Neural cell (in vitro differentiated cells): ENCODE results near the gene ASPHD1. TPM values are rescaled to one million over a fixed set of nuclear protein-coding genes. Genes with fewer than 3 reads are reported as not detected.
A peak's percentile ranks its signal among the peaks of the same experiment; 100 is the strongest.

Source experiments
- H2AFZ ChIP-seq: fragments of 200-600, 300-800 bp; sonication (generic), shearing (Covaris generic); 2 replicates; pipeline ENCODE4 v1.6.0; 2014; ENCODE audit warnings: low read depth, mild to moderate bottlenecking, antibody characterized with exemption, low read length, moderate library complexity
- H3F3A ChIP-seq: fragments of 200-600 bp; shearing (Covaris generic); 2 replicates; pipeline ENCODE4 v1.6.1; 2016; ENCODE audit warnings: mild to moderate bottlenecking, moderate library complexity, mixed read lengths, antibody characterized with exemption, low read length; ENCODE audit not compliant: insufficient read depth, poor library complexity, severe bottlenecking
- H3K27ac ChIP-seq: fragments of 200-600, 300-800 bp; sonication (generic), shearing (Covaris generic); 2 replicates; pipeline ENCODE4 v1.5.1; 2014; ENCODE audit warnings: mild to moderate bottlenecking, low read length, moderate library complexity
- H3K27me3 ChIP-seq: fragments of 300-800, 200-600 bp; sonication (generic), shearing (Covaris generic); 2 replicates; pipeline ENCODE4 v1.6.0; 2014; ENCODE audit warnings: mild to moderate bottlenecking, low read depth, low read length, moderate library complexity; ENCODE audit not compliant: insufficient read depth
- H3K36me3 ChIP-seq: fragments of 300-800, 200-600 bp; sonication (generic), shearing (Covaris generic); 2 replicates; pipeline ENCODE4 v1.5.1; 2014; ENCODE audit warnings: mild to moderate bottlenecking, antibody characterized with exemption, low read length, moderate library complexity; ENCODE audit not compliant: insufficient read depth
- H3K4me2 ChIP-seq: fragments of 300-800, 200-600 bp; sonication (generic), shearing (Covaris generic); 2 replicates; pipeline ENCODE4 v1.6.0; 2014; ENCODE audit warnings: mild to moderate bottlenecking, low read length
- H3K4me3 ChIP-seq: fragments of 300-800, 200-600 bp; sonication (generic), shearing (Covaris generic); 2 replicates; pipeline ENCODE4 v1.5.1; 2014; ENCODE audit warnings: mild to moderate bottlenecking, low read length, moderate library complexity
- H3K79me2 ChIP-seq: fragments of 200-600 bp; shearing (Covaris generic); replicated peaks from 2 replicates; pipeline ENCODE4 v1.6.0; 2014; ENCODE audit warnings: mild to moderate bottlenecking, low read length, moderate library complexity; ENCODE audit not compliant: insufficient read depth
- H3K9ac ChIP-seq: fragments of 300-800, 200-600 bp; sonication (generic), shearing (Covaris generic); 2 replicates; pipeline ENCODE4 v1.6.1; 2016; ENCODE audit warnings: mild to moderate bottlenecking, low read length, mixed read lengths
- H3K9me2 ChIP-seq: fragments of 200-600 bp; shearing (Covaris generic); 2 replicates; pipeline ENCODE4 v1.6.1; 2016; ENCODE audit warnings: mild to moderate bottlenecking, low read length, mixed read lengths; ENCODE audit not compliant: insufficient read depth
- H3K9me3 ChIP-seq: fragments of 200-600, 300-800 bp; sonication (generic), shearing (Covaris generic); 2 replicates; pipeline ENCODE4 v1.6.1; 2016; ENCODE audit warnings: mild to moderate bottlenecking, mixed run types, low read length, moderate library complexity, mixed read lengths
- H4K20me1 ChIP-seq: fragments of 200-600 bp; shearing (Covaris generic); 2 replicates; pipeline ENCODE4 v1.6.1; 2016; ENCODE audit warnings: mild to moderate bottlenecking, mixed run types; ENCODE audit not compliant: insufficient read depth
- CTCF ChIP-seq: fragments of 450-650 bp; IDR thresholded peaks from 2 replicates; pipeline ENCODE4 v1.5.1; 2014; ENCODE audit warnings: antibody characterized with exemption, mild to moderate bottlenecking, moderate library complexity; ENCODE audit not compliant: poor library complexity, severe bottlenecking
- EP300 ChIP-seq: fragments of 450-650 bp; conservative IDR thresholded peaks from 2 replicates; pipeline ENCODE4 v1.6.1; 2014; ENCODE audit warnings: antibody characterized with exemption, mild to moderate bottlenecking, moderate library complexity; ENCODE audit not compliant: poor library complexity, severe bottlenecking
- EZH2 ChIP-seq: fragments of 200-600, 300-800 bp; shearing (Covaris generic), sonication (generic); IDR thresholded peaks from 2 replicates; pipeline ENCODE4 v1.6.1; 2014; ENCODE audit warnings: antibody characterized with exemption, low read length, borderline replicate concordance, mild to moderate bottlenecking; ENCODE audit not compliant: insufficient read depth, poor library complexity, severe bottlenecking
- MXI1 ChIP-seq: fragments of 450-650 bp; conservative IDR thresholded peaks from 2 replicates; pipeline ENCODE4 v1.6.1; 2014; ENCODE audit warnings: antibody characterized with exemption, mild to moderate bottlenecking; ENCODE audit not compliant: poor library complexity, severe bottlenecking
- POLR2AphosphoS5 ChIP-seq: IDR thresholded peaks from 2 replicates; pipeline ENCODE4 v1.6.1; 2012
- RAD21 ChIP-seq: fragments of 450-650 bp; conservative IDR thresholded peaks from 2 replicates; pipeline ENCODE4 v1.6.1; 2014; ENCODE audit warnings: antibody characterized with exemption, mild to moderate bottlenecking, moderate library complexity
- SMC3 ChIP-seq: fragments of 450-650 bp; conservative IDR thresholded peaks from 2 replicates; pipeline ENCODE4 v1.6.1; 2014; ENCODE audit warnings: antibody characterized with exemption, mild to moderate bottlenecking, moderate library complexity; ENCODE audit not compliant: poor library complexity
- TAF1 ChIP-seq: IDR thresholded peaks from 2 replicates; pipeline ENCODE4 v1.6.1; 2012; ENCODE audit warnings: low read depth
- polyA minus RNA-seq: library from RNA; depleted of rRNA, polyadenylated mRNA; stranded (reverse); fragments of >200 nt; gene quantifications from 2 replicates; pipeline ENCODE4 v1.2.3, GENCODE V29; 2014
- polyA plus RNA-seq: library from polyadenylated mRNA; depleted of rRNA; stranded (reverse); fragments of >200 nt; gene quantifications from 2 replicates; pipeline ENCODE4 v1.2.3, GENCODE V29; 2014
- TF ChIP-seq, protein P1 (sequence below): IDR thresholded peaks from 2 replicates; pipeline ENCODE4 v1.6.1; 2012; ENCODE audit warnings: borderline replicate concordance

ASPHD1 gene, protein sequence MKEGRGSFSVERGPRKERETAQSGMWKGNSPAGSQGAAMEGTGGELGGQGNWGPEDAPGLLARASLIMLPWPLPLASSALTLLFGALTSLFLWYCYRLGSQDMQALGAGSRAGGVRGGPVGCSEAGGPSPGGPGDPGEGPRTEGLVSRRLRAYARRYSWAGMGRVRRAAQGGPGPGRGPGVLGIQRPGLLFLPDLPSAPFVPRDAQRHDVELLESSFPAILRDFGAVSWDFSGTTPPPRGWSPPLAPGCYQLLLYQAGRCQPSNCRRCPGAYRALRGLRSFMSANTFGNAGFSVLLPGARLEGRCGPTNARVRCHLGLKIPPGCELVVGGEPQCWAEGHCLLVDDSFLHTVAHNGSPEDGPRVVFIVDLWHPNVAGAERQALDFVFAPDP
- polyA plus RNA-seq (38.9 and 48.2 TPM in 2 replicates), polyA minus RNA-seq (23.2 and 30.2 TPM in 2 replicates)

DNA sequence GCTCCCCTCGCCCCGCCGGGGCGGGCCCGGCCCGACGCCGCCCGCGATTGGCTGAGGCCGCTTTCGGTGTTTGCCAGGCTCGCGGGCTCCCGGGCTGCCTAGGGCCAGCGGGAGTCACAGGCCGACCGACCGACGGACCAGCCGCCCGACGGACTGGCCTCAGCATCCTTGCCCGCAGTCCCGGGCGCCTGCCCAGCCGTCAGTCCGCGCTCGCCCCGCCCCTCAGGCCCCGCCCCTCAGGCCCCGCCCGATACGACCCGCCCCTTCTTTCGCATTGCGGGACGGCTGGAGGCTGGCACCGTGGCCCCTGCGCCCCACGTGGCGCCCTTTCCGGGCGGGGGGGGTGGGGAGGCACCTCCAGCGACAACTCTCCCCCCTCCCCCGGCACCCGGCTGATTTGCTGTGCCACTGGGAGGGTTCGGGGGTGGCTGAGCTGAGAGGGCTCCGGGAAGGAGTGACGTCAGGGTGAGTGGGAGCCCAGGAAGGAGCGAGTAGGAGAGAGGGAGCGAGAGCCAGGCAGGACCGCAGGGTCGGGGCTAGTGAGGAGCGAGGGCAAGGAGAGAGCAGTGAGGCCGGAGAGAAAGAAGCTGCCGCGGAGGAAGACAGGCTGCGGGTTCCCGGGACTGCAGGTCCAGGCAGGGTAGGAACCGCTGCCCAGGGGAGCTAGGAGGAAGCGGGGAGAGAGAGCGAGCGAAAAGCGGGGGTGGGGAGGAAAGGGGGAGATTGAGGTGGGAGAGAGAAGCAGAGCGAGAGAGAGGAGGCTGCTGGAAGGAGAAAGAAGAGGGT, at the start of gene ASPHD1:
TSS of gene ASPHD1 (plus strand) at position 387 of the 786 bp plus-strand sequence. CDS start 484 bp downstream, outside the sequence.
- no peaks in the 10 kb centered on the region for H3K9me3 ChIP-seq
- peak within 1 kb of the TSS; percentile 98 for H3K27ac ChIP-seq
- peak within 1 kb of the TSS; percentile 87 for H2AFZ ChIP-seq
- H3K9ac ChIP-seq = peak within 1 kb of the TSS; percentile 98
- H3F3A ChIP-seq = no peaks in the 10 kb centered on the region
- H3K36me3 ChIP-seq = no peaks in the 10 kb centered on the region
- H3K79me2 ChIP-seq = peaks cover 22% of the 10 kb centered on the region
- H3K4me3 ChIP-seq = peak within 1 kb of the TSS; percentile 75
- no peaks in the 10 kb centered on the region for H3K27me3 ChIP-seq
- TF ChIP-seq, protein P1, sequence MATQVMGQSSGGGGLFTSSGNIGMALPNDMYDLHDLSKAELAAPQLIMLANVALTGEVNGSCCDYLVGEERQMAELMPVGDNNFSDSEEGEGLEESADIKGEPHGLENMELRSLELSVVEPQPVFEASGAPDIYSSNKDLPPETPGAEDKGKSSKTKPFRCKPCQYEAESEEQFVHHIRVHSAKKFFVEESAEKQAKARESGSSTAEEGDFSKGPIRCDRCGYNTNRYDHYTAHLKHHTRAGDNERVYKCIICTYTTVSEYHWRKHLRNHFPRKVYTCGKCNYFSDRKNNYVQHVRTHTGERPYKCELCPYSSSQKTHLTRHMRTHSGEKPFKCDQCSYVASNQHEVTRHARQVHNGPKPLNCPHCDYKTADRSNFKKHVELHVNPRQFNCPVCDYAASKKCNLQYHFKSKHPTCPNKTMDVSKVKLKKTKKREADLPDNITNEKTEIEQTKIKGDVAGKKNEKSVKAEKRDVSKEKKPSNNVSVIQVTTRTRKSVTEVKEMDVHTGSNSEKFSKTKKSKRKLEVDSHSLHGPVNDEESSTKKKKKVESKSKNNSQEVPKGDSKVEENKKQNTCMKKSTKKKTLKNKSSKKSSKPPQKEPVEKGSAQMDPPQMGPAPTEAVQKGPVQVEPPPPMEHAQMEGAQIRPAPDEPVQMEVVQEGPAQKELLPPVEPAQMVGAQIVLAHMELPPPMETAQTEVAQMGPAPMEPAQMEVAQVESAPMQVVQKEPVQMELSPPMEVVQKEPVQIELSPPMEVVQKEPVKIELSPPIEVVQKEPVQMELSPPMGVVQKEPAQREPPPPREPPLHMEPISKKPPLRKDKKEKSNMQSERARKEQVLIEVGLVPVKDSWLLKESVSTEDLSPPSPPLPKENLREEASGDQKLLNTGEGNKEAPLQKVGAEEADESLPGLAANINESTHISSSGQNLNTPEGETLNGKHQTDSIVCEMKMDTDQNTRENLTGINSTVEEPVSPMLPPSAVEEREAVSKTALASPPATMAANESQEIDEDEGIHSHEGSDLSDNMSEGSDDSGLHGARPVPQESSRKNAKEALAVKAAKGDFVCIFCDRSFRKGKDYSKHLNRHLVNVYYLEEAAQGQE = peak; percentile 71
- peak; percentile 34 for TF ChIP-seq RAD21
- peak; percentile 23 for TF ChIP-seq CTCF
- TF ChIP-seq TAF1 = peak; percentile 77
- TF ChIP-seq SMC3 = peak; percentile 46
- peak; percentile 92 for TF ChIP-seq POLR2AphosphoS5
- TF ChIP-seq EZH2 = no peak
- peak; percentile 39 for TF ChIP-seq MXI1
- TF ChIP-seq EP300 = no peak
- H4K20me1 ChIP-seq = no peaks in the 10 kb centered on the region
- H3K4me2 ChIP-seq = peak within 1 kb of the TSS; percentile 91
- H3K9me2 ChIP-seq = no peaks in the 10 kb centered on the region

- Histone ChIP-seq H4K20me1 (no peaks in the 10 kb centered on the region), H3K9ac (no peak overlapping the region), H3K27ac (no peak overlapping the region), H3K9me2 (no peaks in the 10 kb centered on the region), H3K4me3 (no peak overlapping the region), H3F3A (no peaks in the 10 kb centered on the region), H3K27me3 (no peaks in the 10 kb centered on the region), H2AFZ (no peak overlapping the region), H3K36me3 (no peaks in the 10 kb centered on the region), H3K4me2 (no peak overlapping the region), H3K9me3 (no peaks in the 10 kb centered on the region), H3K79me2 (no peaks in the 10 kb centered on the region)
- TF ChIP-seq POLR2AphosphoS5 = no peak
- TF ChIP-seq MXI1 = no peak
- no peak for TF ChIP-seq SMC3
- TF ChIP-seq CTCF = no peak
- no peak for TF ChIP-seq EP300
- TF ChIP-seq, protein P1 = no peak
- TF ChIP-seq EZH2 = no peak
- no peak for TF ChIP-seq TAF1
- TF ChIP-seq RAD21 = no peak
These were observed 49.3 kb upstream of the ASPHD1 start for GRCh38 chr16:29850998-29851397.
